22Rv1 (cell line): ENCODE results near the gene OPRM1.

Experiments
- CTCF ChIP-seq: fragments of 450-650 bp; IDR thresholded peaks from 2 replicates; pipeline ENCODE4 v1.5.1; 2017; ENCODE audit warnings: mild to moderate bottlenecking
- ZFX ChIP-seq: fragments of 450-650 bp; IDR thresholded peaks from 2 replicates; pipeline ENCODE4 v1.6.1; 2017; ENCODE audit warnings: antibody characterized with exemption, borderline replicate concordance

- TF ChIP-seq CTCF (no peak), ZFX (no peak)
Observed at GRCh38 chr6:154202339-154202738, 163.3 kb downstream of the OPRM1 start.
